Astrocyte (in vitro differentiated cells and primary cell): Measurements from ENCODE around the gene SOX21. TPM values are rescaled to one million over a fixed set of nuclear protein-coding genes. Genes with fewer than 3 reads are reported as not detected.
"Not testable (repeated sequence)": the region's sequence is repeated elsewhere in the genome, so short reads cannot be mapped to it uniquely, and the experiment has no call there.

Experiments
- DNase-seq: peaks from one replicate; pipeline ENCODE4 v3.0.0-alpha.2; 2010; ENCODE audit warnings: low read depth
- FAIRE-seq: peaks from 2 replicates; lab custom pipeline; 2011; peaks lifted over from hg19 to GRCh38; lab: Jason Lieb, UNC
- H2AFZ ChIP-seq: 2 replicates; pipeline ENCODE4 v1.6.0; 2012; ENCODE audit warnings: low read depth, low read length, inconsistent platforms
- H3K27ac ChIP-seq: 2 replicates; pipeline ENCODE4 v1.5.1; 2011; ENCODE audit warnings: low read depth, low read length, inconsistent platforms
- H3K27me3 ChIP-seq: 2 replicates; pipeline ENCODE4 v1.6.0; 2011; ENCODE audit warnings: low read length, inconsistent platforms; ENCODE audit not compliant: insufficient read depth
- H3K36me3 ChIP-seq: 2 replicates; pipeline ENCODE4 v1.5.1; 2011; ENCODE audit warnings: low read length, inconsistent platforms; ENCODE audit not compliant: insufficient read depth
- H3K4me1 ChIP-seq: 2 replicates; pipeline ENCODE4 v1.5.1; 2011; ENCODE audit warnings: low read length, inconsistent platforms; ENCODE audit not compliant: insufficient read depth
- H3K4me2 ChIP-seq: 2 replicates; pipeline ENCODE4 v1.6.0; 2012; ENCODE audit warnings: low read length, inconsistent platforms
- H3K4me3 ChIP-seq: 2 replicates; pipeline ENCODE4 v1.5.1; 2011; ENCODE audit warnings: low read depth, mild to moderate bottlenecking, low read length, inconsistent platforms; ENCODE audit not compliant: insufficient read depth
- H3K79me2 ChIP-seq: 2 replicates; pipeline ENCODE4 v1.6.0; 2012; ENCODE audit warnings: mild to moderate bottlenecking, low read length, inconsistent platforms; ENCODE audit not compliant: insufficient read depth
- H3K9ac ChIP-seq: 2 replicates; pipeline ENCODE4 v1.6.0; 2012; ENCODE audit warnings: mild to moderate bottlenecking, low read length, inconsistent platforms
- H3K9me3 ChIP-seq: 2 replicates; pipeline ENCODE4 v1.5.1; 2012; ENCODE audit warnings: low read depth, mild to moderate bottlenecking, low read length, inconsistent platforms; ENCODE audit not compliant: insufficient read depth
- H4K20me1 ChIP-seq: 2 replicates; pipeline ENCODE4 v1.6.0; 2012; ENCODE audit warnings: low read length, inconsistent platforms; ENCODE audit not compliant: insufficient read depth
- H3K27ac Mint-ChIP-seq: one replicate; pipeline ENCODE4 v1.8.0; 2021; ENCODE audit warnings: mild to moderate bottlenecking, mixed read lengths; ENCODE audit not compliant: unreplicated experiment
- H3K27me3 Mint-ChIP-seq: one replicate; pipeline ENCODE4 v1.8.0; 2021; ENCODE audit warnings: low read depth, mixed read lengths; ENCODE audit not compliant: unreplicated experiment
- H3K36me3 Mint-ChIP-seq: one replicate; pipeline ENCODE4 v1.8.0; 2021; ENCODE audit warnings: low read depth, mixed read lengths; ENCODE audit not compliant: unreplicated experiment
- H3K4me1 Mint-ChIP-seq: one replicate; pipeline ENCODE4 v1.8.0; 2021; ENCODE audit warnings: low read depth, mixed read lengths; ENCODE audit not compliant: unreplicated experiment
- H3K4me3 Mint-ChIP-seq: one replicate; pipeline ENCODE4 v1.8.0; 2021; ENCODE audit warnings: mild to moderate bottlenecking, moderate library complexity, mixed read lengths; ENCODE audit not compliant: unreplicated experiment
- H3K9me3 Mint-ChIP-seq: one replicate; pipeline ENCODE4 v1.8.0; 2021; ENCODE audit warnings: mild to moderate bottlenecking, mixed read lengths; ENCODE audit not compliant: unreplicated experiment
- EZH2 ChIP-seq: IDR thresholded peaks from 2 replicates; pipeline ENCODE4 v1.6.1; 2012; ENCODE audit warnings: mild to moderate bottlenecking, low read length, inconsistent platforms; ENCODE audit not compliant: insufficient read depth
- total RNA-seq: library from RNA; stranded (reverse); gene quantifications from 2 replicates; pipeline ENCODE4 v1.2.1, GENCODE V29; 2021
- TF ChIP-seq, protein P1 (sequence below): IDR thresholded peaks from 2 replicates; pipeline ENCODE4 v1.5.1; 2011; ENCODE audit warnings: low read depth, mild to moderate bottlenecking, inconsistent platforms, low read length, moderate library complexity; ENCODE audit not compliant: insufficient read depth

The SOX21 gene
- total RNA-seq, 1 donor from 2014 or later: 0.77 TPM

DNA sequence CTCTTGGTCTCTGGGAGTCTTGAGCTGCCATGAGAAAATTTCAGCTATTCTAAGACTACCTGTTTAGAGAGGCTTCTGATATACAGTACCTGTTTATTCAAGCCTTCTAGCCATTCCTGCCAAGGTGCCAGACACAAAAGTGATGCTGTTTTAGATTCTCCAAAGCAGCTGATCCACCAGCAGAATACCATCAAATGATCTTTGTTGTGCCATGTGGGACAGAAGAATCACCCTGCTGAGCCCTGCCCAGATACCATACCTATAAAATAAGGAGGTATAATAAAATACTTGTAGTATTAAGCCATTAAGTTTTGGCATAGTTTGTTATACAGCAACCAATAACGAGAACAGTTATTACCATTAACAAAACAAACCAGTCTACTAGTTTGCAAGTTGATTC lies 14.1 kb upstream of the SOX21 start:
- FAIRE-seq (no peak), DNase-seq (no peak)
- Histone ChIP-seq H3K79me2 (no peaks in the 10 kb centered on the region), H3K27me3 (peaks cover 3% of the 10 kb centered on the region), H2AFZ (no peak overlapping the region), H4K20me1 (no peaks in the 10 kb centered on the region), H3K9ac (no peak overlapping the region), H3K4me2 (no peak overlapping the region), H3K4me1 (no peaks in the 10 kb centered on the region), H3K36me3 (no peaks in the 10 kb centered on the region), H3K27ac (no peak overlapping the region), H3K9me3 (no peaks in the 10 kb centered on the region), H3K4me3 (no peak overlapping the region)
- peaks cover 3% of the 10 kb centered on the region for H3K9me3 Mint-ChIP-seq
- peak overlapping the region; percentile 7 for H3K27ac Mint-ChIP-seq
- no peaks in the 10 kb centered on the region for H3K27me3 Mint-ChIP-seq
- H3K36me3 Mint-ChIP-seq: no peaks in the 10 kb centered on the region
- TF ChIP-seq, protein P1, sequence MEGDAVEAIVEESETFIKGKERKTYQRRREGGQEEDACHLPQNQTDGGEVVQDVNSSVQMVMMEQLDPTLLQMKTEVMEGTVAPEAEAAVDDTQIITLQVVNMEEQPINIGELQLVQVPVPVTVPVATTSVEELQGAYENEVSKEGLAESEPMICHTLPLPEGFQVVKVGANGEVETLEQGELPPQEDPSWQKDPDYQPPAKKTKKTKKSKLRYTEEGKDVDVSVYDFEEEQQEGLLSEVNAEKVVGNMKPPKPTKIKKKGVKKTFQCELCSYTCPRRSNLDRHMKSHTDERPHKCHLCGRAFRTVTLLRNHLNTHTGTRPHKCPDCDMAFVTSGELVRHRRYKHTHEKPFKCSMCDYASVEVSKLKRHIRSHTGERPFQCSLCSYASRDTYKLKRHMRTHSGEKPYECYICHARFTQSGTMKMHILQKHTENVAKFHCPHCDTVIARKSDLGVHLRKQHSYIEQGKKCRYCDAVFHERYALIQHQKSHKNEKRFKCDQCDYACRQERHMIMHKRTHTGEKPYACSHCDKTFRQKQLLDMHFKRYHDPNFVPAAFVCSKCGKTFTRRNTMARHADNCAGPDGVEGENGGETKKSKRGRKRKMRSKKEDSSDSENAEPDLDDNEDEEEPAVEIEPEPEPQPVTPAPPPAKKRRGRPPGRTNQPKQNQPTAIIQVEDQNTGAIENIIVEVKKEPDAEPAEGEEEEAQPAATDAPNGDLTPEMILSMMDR: no peak
- no peak for TF ChIP-seq EZH2
- H3K4me1 Mint-ChIP-seq: peaks cover 3% of the 10 kb centered on the region
- no peak overlapping the region for H3K4me3 Mint-ChIP-seq

DNA sequence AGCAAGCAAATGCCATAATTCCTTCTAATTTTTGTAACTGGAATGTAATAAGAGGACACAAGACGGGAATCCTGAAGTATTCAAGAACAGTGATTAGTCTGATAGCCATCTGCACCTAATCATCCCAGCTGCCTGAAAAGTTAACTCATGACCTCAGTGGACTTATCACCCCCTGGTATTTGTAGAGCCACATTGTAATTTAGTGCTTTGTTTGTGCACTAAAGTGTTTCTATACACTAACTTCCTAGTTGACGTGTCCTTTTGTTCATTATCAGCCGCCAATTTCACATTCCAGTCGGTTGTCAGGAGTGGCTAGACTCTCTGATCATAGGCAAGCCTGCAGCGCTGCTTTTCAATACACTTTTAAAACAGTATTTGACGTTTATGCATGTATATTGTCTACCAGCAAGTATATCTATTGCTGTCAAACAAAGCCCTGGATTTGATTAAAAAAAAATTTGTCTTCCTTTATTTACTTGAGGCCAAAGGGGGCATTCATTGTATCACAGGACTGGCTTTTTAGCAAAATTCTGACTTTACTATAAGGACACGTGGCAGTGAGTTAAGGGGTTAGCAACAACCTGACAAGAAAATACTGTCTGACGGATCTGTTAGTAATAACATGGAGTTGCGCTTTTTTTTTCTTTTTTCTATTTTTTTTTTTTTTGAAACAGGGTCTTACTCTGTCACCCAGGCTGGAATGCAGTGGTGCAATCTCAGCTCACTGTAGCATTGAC lies 10.4 kb upstream of the SOX21 start:
- Histone ChIP-seq H3K9ac (no peak overlapping the region), H3K36me3 (no peaks in the 10 kb centered on the region), H4K20me1 (no peaks in the 10 kb centered on the region), H3K9me3 (no peaks in the 10 kb centered on the region), H3K4me2 (no peak overlapping the region), H3K4me3 (no peak overlapping the region), H3K4me1 (no peaks in the 10 kb centered on the region), H2AFZ (no peak overlapping the region), H3K27ac (no peak overlapping the region), H3K27me3 (peaks cover 3% of the 10 kb centered on the region), H3K79me2 (no peaks in the 10 kb centered on the region)
- no peak overlapping the region for H3K4me3 Mint-ChIP-seq
- DNase-seq (peak; percentile 9), FAIRE-seq (no peak)
- no peaks in the 10 kb centered on the region for H3K9me3 Mint-ChIP-seq
- TF ChIP-seq EZH2: no peak
- TF ChIP-seq, protein P1: no peak
- H3K4me1 Mint-ChIP-seq: peaks cover 3% of the 10 kb centered on the region
- H3K27ac Mint-ChIP-seq: no peak overlapping the region
- no peaks in the 10 kb centered on the region for H3K36me3 Mint-ChIP-seq
- no peaks in the 10 kb centered on the region for H3K27me3 Mint-ChIP-seq

DNA sequence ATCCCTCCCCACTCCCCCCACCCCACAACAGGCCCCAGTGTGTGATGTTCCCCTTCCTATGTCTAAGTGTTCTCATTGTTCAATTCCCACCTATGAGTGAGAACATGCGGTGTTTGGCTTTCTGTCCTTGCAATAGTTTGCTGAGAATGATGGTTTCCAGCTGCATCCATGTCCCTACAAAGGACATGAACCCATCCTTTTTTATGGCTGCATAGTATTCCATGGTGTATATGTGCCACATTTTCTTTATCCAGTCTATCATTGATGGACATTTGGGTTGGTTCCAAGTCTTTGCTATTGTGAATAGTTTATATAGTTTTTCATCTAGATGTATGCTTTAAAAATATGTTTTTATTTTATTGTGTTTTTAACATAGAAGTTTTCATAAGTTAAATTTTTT lies 6.4 kb upstream of the SOX21 start:
- not testable (repeated sequence) for H3K9me3 Mint-ChIP-seq, H3K36me3 ChIP-seq, H3K4me2 ChIP-seq, H3K27me3 Mint-ChIP-seq, H3K4me1 ChIP-seq, H3K9me3 ChIP-seq, H3K4me3 Mint-ChIP-seq, FAIRE-seq, H3K36me3 Mint-ChIP-seq, H3K4me1 Mint-ChIP-seq, H3K9ac ChIP-seq, H3K27ac Mint-ChIP-seq, H3K4me3 ChIP-seq, H3K79me2 ChIP-seq, DNase-seq, H3K27ac ChIP-seq, H2AFZ ChIP-seq, H4K20me1 ChIP-seq
- peaks cover 21% of the 10 kb centered on the region for H3K27me3 ChIP-seq
